ENCODE results near the gene MOB3B.
"Not testable (repeated sequence)": the region's sequence is repeated elsewhere in the genome, so short reads cannot be mapped to it uniquely, and the experiment has no call there.

Gene MOB3B

GRCh38 chr9:27518809-27519208 lies 10.8 kb downstream of the MOB3B start:
- no peak for DNase-seq (ENCODE audit: low read depth in 2 of 2)

- no peak for DNase-seq (ENCODE audit: low read depth in 2 of 2)
These were observed 11.6 kb downstream of the MOB3B start for GRCh38 chr9:27518006-27518405.

- DNase-seq (ENCODE audit: low read depth in 2 of 2), result no peak
These were observed 15.1 kb downstream of the MOB3B start for GRCh38 chr9:27514551-27514950.

- no peak for DNase-seq (ENCODE audit: low read depth in 2 of 2)
These were observed 17.8 kb downstream of the MOB3B start for GRCh38 chr9:27511771-27512170.

GRCh38 chr9:27510780-27511179 lies 18.8 kb downstream of the MOB3B start:
- no peak for DNase-seq (ENCODE audit: low read depth in 2 of 2)

- DNase-seq (ENCODE audit: low read depth in 2 of 2), result no peak
These were observed 22.6 kb downstream of the MOB3B start for GRCh38 chr9:27506981-27507380.

GRCh38 chr9:27505744-27506161 lies 23.9 kb downstream of the MOB3B start:
- DNase-seq (ENCODE audit: low read depth in 2 of 2), result no peak

GRCh38 chr9:27504259-27504658 lies 25.4 kb downstream of the MOB3B start:
- no peak for DNase-seq (ENCODE audit: low read depth in 2 of 2)

GRCh38 chr9:27503623-27504022 lies 26.0 kb downstream of the MOB3B start:
- DNase-seq (ENCODE audit: low read depth in 2 of 2), result no peak

GRCh38 chr9:27500902-27501301 lies 28.7 kb downstream of the MOB3B start:
- DNase-seq (ENCODE audit: low read depth in 2 of 2), result not testable (repeated sequence)

GRCh38 chr9:27499451-27499850 lies 30.2 kb downstream of the MOB3B start:
- DNase-seq (ENCODE audit: low read depth in 2 of 2), result no peak

GRCh38 chr9:27497883-27498417 lies 31.7 kb downstream of the MOB3B start:
- no peak for DNase-seq (ENCODE audit: low read depth in 2 of 2)

GRCh38 chr9:27496135-27496504 lies 33.5 kb downstream of the MOB3B start:
- no peak for DNase-seq (ENCODE audit: low read depth in 2 of 2)

- no peak for DNase-seq (ENCODE audit: low read depth in 2 of 2)
These were observed 34.0 kb downstream of the MOB3B start for GRCh38 chr9:27495480-27496134.

- DNase-seq (ENCODE audit: low read depth in 2 of 2), result no peak
These were observed 38.5 kb downstream of the MOB3B start for GRCh38 chr9:27491154-27491553.

- DNase-seq (ENCODE audit: low read depth in 2 of 2), result no peak
These were observed 40.3 kb downstream of the MOB3B start for GRCh38 chr9:27489087-27489876.

GRCh38 chr9:27487927-27488326 lies 41.7 kb downstream of the MOB3B start:
- no peak for DNase-seq (ENCODE audit: low read depth in 2 of 2)

GRCh38 chr9:27487128-27487640 lies 42.4 kb downstream of the MOB3B start:
- no peak for DNase-seq (ENCODE audit: low read depth in 2 of 2)

- DNase-seq (ENCODE audit: low read depth in 2 of 2), result no peak
These were observed 44.5 kb downstream of the MOB3B start for GRCh38 chr9:27485158-27485557.

- no peak for DNase-seq (ENCODE audit: low read depth in 2 of 2)
These were observed 46.0 kb downstream of the MOB3B start for GRCh38 chr9:27483576-27483975.

GRCh38 chr9:27482709-27483108 lies 46.9 kb downstream of the MOB3B start:
- no peak for DNase-seq (ENCODE audit: low read depth in 2 of 2)

GRCh38 chr9:27478322-27478721 lies 51.3 kb downstream of the MOB3B start:
- DNase-seq (ENCODE audit: low read depth in 2 of 2), result no peak
